Stimulated activated naive CD4-positive, alpha-beta T cell (primary cell): Measurements from ENCODE around the gene CSNK1E.

Experiments used
- DNase-seq, 6 experiments: peaks; one replicate each; lab custom pipeline; 2025; lab: John Stamatoyannopoulos, UW

Gene CSNK1E

DNA sequence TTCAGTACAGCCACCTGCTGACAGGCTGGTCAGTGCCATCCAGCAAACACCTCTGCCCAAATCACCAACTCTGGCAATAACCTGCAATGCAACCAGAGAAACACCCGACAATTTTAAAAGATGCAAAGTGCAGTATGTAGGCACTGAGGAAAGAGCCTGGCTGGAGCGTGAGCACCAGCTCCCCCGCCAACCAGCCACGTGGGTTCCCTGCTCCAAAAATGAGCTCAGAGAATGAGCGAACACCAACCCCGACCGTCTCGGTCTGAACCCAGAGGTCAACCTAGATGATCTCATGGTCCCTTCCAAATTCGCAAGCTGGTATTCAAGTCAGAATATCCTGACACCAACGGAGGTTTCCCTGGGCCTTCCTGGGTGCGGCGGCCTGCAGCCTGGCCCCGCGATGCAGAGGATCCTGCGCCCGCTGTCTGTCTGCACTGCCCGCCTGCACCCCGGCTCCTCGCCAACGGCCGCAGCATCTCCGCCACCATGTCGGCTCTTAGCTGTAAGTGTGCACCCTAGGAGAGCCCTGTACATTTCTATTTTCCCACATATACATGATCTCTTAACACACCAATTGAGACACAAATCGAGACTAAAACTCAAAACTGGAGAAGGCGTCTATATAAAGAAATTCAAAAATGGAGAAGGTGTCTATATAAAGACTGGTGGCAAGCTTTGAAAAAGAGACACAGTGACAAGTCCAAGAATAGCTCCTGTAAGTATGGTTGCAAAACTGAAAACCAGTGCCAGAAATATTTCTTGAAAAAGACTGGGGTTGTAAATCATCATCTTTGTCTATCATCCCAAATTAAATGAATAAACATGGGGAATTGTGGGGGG is 67.2 kb downstream of the CSNK1E start:
- DNase-seq, result no peak

DNA sequence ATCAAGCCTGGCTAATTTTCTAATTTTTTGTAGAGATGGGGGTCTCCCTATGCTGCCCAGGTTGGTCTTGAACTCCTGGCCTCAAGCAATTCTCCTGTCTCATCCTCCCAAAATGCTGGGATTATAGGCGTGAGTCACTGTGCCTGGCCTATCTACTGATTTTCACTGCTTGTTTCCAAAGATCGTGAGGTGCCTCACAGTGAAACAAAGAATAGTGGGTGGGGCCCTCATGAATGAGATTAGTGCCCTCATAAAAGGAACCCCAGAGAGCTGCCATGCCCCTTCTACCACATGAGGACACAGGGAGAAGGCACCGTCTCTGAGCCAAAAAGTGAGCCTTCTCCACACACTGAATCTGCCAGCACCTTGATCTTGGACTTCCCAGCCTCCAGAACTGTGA is 67.9 kb downstream of the CSNK1E start:
- DNase-seq, result no peak

DNA sequence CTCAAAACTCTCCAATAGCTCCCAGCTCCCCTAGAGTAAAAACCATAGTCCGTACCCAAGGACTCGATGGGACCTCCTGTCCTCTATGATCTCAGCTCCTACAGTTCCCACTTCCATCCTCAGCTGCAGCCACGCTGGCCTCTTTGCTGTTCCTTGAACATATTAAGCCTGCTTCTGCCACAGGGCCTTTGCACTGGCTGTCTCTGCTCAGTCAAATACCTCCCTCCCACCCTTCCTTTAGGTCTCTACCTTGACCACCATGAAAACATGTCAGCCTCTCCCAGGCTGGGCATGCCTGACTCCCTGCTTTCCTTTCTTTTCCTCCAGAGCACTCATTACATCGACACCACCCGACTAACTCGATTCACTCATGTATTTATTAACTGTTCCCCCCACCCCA is 69.0 kb downstream of the CSNK1E start:
- no peak for DNase-seq

DNA sequence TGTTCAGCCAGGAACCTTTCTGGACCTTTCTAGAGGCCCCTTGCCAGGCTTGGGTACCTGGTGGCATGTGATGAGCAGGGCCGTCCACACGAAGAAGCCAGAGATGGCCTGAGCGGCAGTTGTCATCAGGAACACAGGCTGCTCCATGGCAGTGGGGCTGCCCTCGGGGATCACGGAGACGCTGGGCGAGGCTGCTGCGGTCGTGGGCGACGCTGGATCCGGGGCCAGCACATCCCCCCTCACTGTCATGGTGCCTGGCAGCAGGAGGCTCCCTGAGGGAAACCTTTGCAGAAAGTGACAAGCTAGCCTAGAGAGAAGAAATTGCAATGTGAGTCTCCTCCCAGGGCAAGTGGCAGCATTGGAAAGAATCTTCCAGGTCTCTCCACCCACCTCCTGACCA is 69.5 kb downstream of the CSNK1E start:
- DNase-seq, result no peak

DNA sequence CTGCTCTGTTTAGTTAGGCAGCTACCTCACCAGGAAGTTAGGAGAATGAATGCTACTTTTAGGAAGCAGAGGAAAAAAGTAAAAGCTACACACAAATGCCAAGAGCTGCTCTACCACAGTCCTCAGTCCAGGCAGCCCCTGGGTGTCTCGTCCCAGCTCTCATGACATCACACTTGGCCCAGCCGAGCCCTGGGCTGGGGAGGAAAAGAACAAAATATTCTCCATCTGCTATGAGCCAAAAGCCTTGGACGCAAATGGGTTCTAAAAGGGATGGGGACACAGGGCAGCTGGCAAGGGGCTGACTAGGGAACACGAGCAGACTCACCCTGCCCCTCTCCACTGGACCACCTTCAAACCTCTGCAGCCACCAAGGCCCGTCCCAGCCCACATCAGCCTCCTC is 70.5 kb downstream of the CSNK1E start:
- no peak for DNase-seq

DNA sequence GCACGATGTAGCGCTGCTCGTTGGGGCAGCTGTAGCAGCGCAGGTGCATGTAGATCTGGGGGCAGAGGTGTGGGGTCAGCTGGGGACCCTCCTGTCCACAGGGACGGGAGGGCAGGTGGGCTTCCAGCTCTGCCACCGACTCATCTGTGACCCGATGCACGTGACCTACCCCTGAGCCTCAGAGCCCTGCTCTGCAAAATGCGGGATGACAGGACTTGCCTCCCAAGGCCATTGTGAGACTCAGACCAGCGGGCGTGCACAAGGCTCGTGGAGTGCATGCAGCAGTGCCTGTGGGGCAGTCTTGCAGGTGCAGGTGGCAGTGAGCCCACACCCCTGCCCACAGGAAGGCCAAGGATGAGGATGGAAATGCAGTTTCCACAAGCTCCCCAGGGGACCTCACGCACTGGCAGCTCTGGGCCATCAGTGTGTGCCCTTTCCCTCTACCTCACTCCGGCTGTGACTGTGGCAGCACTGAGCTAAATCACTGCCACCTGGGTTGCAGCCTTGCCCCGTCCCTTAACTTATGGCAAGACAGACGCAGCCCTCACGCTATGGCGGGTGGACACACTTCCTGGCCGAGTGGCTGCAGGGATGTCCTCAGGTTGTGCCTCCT is 71.1 kb downstream of the CSNK1E start:
- no peak for DNase-seq

DNA sequence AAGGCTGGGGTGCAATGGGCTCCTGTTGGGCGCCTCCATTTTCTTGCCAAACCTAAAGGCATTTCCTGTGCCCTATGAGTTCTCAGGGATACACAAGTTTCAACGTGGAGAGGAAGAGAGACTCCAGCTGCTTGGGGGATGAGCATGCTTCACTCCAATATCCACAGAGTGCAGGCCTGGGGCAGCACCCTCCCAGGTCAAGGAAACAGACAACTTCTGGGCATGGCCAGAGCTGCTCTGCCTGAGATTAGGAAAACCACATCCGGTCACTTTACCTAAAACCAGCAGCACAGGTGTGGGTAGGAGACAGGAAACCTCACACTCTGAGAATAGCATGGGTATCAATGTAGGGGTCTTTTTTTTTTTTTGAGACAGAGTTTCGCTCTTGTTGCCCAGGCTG is 73.1 kb downstream of the CSNK1E start:
- no peak for DNase-seq

DNA sequence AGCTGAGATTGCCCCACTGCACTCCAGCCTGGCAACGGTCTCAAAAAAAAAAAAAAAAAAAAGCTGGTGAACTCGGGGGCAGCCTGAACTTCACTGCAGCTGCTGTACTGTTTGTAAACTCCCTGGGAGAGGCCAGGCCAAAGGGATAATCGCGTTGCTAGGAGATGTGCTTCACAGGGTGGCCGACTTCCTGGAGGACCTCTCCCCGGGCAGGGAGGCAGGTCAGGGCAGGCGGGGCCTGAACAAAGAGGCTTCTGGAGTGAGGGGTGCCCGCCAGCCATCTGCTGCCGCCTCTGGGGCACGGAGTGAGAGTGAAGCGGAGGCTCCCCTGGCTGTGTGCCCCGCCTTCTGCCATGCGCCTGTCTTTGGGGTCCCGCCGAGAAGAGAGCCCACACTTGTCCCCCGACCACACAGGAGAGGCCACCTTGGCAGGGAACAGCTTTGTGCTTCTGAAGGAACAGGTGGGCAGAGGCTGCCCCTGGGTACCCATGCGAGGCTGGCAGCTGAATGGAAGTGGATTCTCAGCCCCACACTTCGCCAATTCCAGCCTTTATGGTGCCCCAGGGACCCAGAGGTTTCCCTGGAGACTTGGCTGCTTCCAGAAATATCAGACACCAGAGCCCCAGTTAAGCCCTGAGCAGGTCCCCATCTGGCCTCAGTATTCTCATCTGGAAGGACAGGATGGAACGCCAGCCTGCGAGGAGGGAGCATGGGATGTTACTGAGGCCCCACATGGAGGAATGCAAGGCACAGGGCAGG is 74.0 kb downstream of the CSNK1E start:
- DNase-seq, result no peak

DNA sequence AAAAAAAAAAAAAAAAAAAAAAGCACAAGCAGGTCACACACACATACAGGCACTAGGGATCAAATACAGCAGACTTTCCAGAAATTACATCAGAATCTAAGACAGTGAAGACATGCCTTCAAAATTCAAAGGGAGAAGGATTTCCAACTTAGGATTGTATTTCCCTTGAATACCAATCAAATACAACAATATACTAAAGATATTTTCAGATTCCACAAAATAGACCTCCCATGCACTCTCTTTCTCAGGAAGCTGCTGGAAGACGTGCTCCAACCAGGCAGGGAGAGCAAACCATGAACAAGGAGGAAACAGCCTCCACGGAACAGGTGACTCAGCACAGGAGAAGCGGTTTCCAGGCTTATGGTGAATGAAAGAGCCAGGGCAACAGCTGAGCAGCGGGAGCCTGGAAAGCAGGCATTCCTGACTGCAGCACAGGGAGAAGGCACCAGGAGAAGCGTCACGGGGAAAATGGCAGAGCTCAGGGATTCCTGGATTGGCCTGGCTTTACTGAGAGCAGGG is 76.4 kb downstream of the CSNK1E start:
- DNase-seq, result no peak
